HG03565 (cell line): ENCODE data around the gene WNT7B.

Experiments
- ATAC-seq: cut with Tn5 transposase; IDR thresholded peaks from one replicate; pipeline ENCODE4 v1.9.1; 2021; ENCODE audit warnings: mild to moderate bottlenecking, moderate library complexity; ENCODE audit not compliant: unreplicated experiment

WNT7B gene

DNA sequence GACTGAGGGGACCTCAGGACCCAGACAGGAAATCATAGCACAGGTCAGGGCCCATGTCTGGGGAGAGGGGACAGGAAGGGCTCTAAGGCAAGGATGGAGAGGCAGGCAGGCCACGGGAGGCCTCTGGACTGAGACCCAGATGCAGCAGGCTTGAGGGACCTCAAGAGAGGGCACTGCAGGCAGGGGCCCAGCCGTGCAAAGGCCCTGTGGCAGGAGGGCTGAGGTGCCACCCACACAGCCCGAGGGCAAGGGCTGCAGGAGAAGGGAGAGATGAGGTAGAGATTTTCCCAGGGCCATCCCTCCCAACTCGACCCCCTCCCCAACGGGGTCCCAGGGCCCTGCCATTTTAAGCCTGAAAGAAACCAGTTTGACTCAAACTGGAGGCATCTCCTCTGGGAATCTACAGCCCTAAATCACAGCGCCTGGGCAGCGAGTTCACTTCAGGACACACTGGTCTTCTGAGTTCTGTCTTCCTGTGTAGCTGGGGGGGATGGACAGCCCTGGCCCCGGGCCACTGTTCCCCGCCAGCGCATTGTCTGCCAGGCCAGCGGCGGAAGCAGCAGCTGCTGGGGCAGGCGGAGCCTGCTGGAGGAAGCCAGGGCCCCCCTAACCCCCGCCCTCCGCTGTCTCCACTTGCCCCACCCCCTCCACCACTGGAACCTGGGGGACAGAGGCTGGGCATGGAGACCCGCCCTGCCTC, 20.3 kb upstream of the WNT7B start:
- ATAC-seq: no peak

DNA sequence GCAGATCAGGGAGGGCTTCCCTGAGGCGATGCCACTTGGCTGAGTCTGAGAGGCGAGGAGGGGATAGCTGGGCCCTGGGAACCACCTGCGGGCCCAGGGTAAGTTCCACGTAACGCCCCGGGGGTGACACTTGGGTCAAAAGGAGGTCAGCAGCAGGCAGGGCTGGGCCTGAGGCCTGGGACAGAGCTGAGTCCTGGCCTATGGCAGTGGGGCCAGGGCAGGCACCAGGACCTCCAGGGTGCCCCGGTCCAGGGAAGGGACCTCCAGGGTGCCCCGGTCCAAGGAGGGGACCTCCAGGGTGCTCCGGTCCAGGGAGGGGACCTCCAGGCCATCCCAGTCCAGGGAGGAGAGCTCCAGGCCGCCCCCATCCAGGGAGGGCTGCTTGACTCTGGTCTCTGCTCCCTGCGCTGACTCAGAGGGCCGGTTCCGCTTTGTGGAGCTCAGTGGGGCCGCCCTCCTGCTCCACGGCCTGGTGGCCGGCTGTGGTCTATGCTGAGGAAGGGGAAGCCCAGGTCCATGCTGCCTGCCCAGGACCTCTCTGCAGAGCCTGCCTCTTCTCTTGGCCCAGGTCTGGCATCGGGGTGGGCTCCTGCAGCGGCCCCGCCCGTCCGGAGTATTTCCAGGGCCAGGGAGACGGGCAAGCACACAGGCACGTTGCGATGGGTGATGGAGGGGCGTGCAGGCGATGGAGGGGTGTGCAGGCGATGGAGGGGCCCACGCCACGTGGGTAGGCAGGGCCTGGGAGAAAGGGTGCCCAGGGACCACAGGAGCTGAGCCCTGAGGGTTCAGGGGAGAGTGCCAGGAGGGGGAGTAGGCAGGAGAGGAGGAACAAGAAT, 19.5 kb upstream of the WNT7B start:
- no peak for ATAC-seq

DNA sequence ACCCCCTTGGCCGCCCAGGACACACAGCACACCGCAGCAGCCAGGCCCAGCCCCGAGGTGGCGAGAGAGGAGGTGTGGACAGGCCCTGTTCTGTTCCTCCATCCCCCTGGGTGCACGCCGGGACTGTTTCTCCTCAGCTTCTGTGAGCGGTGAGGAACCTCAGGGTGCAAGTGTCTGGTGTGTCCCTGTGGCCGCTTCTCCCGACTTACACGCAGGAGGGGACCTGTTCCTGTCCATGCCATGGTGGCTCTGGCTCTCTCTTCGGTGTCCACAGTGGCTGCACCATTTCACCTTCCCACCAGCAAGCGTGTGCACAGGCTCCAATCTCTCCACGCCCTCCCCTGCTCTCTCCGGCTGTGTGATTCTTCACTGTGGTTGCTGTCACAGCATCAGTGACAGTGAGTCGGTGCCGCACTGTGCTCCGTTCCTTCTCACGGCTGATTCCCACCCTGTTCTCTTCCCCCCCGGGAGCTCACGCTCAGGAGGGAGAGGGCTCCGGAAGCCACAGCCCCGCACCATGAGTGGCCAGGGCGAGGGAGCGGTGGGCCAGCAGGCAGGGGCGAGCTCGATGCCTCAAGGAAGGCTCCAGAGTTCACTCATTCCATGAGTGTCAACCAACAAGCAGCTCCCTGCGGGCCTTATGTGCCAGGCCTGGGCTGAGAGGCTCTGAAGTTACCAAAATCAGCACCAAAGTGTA, 18.6 kb upstream of the WNT7B start:
- no peak for ATAC-seq

DNA sequence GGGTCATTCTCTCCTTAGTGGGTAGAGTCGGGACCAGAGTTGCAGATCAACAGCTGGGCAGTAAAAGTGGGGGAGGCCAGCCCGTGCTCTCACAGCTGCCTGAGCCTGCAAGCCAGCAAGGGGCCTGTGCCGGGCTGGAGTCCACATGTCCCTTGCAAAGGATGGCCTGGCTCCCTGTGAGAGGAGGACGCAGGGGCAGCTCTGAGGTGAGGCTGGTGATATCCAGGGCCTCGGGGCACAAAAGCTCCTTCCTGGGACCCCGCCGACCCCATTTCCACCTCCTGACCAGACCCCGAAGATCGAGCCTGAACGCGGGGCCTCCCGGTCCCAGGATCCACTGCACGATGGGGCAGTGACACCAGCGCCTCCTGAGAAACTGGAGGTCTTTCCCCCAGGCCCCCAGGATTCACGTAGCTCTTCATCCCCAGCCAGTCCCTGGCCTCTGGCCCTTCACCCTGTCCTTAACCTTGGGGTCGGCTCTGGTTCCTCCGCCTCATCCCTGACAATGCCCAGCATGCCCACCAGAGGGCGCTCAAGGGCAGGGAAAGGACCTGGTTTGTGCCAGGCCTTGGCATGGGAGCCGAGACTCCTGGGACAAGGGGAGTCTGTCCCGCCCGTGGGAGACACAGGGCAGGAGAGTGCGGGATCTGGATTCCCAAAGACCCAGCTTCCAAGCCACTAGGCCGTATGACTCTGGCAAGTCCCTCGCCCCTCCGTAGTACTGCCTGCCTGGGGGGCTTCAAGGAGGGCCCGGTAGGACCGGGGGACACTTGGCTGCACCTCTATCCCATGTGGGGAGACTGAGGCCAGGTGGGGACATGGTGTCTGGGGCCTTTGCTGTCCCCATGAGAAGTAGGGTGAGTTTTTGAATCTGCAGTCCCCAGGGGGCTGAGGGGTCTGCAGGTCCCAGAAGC, 17.8 kb upstream of the WNT7B start:
- ATAC-seq: no peak

DNA sequence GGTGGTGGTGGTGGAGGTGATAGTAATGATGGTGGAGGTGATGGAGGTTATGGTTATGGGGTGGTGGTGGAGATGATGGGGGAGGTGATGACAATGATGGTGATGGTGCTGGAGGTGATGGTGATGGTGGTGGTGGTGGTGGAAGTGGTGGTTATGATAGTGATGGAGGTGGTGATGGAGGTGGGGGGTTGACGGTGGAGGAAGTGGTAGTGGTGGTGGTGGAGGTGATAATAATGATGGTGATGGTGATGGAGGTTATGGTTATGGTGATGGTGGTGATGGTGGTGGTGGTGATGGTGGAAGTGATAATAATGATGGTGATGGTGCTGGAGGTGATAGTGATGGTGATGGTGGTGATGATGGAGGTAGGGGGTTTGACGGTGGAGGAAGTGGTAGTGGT, 16.9 kb upstream of the WNT7B start:
- ATAC-seq: no peak

DNA sequence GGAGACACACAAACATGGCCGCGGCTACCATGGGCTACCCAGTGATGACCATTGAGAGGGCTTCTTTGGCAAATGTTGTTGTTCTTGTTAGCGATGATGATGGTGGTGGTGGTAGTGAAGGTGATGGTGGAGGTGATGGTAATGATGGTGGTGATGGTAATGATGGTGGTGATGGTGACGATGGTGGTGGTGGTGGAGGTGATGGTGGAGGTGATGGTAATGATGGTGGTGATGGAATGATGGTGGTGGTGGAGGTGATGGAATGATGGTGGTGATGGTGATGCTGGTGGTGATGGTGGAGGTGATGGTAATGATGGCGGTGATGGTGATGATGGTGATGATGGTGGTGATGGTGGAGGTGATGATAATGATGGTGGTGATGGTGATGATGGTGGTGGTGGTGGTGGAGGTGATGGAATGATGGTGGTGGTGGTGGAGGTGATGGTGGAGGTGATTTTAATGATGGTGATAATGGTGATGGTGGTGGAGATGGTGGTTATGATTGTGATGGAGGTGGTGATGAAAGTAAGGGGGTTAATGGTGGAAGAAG, 16.3 kb upstream of the WNT7B start:
- no peak for ATAC-seq

DNA sequence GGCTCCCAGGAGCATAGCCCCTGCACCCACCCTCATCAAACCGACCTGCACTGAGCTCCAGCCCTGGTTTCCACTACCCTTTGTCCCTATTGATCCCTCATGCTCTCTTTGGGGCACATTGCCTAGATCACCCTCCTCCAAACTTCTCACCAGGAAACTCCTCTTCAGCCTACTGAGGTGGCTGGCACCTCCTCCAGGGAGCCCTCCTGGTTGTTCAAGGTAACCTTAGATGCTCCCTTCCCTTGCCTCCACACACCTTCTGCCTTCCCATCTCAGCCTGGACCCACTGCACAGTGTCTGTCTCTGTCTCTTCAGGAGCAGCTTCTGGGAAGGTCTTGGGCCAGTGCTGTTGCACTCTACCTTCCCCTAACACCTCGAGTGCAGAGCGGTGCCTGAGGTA, 15.8 kb upstream of the WNT7B start:
- no peak for ATAC-seq

DNA sequence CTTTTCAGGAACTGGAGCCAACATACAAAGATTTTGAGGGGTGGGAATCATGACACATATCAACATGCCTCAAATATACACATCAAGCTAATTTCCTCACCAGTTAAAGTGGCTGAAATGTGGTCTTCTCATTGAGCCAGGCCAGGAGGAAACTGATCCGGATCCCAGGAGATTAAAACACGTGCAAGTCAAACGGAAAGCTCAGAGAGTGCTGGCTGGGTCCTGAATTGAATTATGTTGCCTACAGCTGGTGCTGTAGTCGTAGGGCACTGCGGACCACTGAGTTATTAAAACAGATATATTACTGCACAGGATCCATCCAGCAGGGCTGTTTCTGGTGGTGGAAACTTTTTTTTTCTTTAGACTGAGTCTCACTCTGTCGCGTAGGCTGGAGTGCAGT, 14.1 kb upstream of the WNT7B start:
- ATAC-seq: no peak

DNA sequence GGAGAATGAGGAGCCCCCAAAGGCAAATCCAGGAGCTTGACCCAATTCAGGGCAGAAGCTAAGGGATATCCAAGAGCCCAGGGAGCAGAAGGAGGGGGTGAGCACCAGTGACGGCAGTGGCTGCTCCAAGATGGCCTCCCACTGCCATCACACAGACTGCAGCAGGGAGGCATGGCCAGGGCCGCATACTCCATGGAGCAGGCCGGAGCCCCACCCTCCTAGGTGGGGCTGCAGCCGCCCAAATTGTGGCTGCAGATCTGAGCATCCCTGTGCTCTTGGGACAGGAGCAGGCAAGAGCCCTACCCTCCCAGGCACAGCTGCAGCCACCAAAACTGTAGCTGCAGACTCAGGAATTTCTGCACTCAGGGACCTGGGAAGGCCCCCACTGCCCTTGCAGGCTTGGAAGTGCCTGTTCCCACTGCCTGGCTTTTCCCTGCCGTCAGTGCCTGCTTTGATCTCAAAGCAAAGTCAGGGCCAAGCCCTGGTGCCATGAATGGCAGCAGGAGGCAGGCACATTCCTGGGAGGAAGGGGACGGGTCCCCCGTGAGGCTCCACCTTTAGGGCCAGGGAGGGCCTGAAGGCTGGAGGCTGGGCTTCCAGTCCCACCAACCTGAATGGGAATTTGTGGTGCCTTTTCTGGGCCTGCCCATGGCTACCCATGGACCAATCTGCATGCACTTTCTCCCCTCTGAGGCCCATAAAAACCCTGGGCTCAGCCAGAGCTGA, 10.3 kb upstream of the WNT7B start:
- ATAC-seq: no peak

DNA sequence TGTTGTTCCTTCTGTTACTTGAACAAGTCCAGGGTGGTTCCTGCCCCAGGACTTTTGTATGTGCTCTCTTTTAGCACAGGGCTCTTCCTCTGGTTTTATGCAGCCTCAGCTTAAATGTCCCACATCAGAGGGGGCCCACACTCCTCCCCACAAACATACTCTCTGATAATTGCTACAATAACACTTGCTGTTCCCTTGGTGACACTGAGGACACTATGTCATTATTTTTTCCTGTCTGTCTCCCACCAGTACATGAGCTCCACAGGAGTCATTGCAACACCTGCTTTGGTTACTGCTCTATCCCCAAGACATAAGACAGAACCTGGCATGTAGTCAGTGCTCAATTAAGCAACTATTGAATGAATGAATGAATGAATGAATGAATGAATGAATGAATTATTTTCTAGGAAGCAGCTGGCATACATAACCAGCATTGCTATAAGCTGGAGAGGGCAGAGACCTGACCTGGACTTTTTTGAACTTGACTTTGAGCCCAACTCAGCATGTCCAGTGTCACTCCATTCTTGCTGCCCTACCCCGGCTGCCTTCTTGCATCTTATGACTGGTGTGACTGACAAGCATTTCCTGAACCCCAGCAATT, 7.5 kb upstream of the WNT7B start:
- no peak for ATAC-seq

DNA sequence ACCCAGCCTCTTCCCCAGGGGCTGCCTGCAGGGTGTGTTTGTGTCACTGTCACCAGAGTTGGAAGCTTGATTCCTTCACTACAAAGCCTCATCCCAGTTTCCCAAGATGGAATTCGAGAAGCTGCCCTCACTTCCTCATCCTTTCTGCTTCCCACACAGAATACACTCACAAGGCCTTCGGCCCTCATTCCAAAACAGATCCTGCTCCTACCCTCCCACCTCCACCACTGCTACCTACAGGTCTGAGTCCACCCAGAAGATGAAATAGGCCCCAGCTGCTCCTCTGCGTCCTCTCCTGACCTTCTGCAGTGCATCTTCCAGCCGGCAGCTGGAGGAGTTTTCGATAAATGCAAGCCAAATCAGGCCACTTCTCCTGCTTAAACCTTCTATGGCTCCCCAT, 6.8 kb upstream of the WNT7B start:
- ATAC-seq: no peak

DNA sequence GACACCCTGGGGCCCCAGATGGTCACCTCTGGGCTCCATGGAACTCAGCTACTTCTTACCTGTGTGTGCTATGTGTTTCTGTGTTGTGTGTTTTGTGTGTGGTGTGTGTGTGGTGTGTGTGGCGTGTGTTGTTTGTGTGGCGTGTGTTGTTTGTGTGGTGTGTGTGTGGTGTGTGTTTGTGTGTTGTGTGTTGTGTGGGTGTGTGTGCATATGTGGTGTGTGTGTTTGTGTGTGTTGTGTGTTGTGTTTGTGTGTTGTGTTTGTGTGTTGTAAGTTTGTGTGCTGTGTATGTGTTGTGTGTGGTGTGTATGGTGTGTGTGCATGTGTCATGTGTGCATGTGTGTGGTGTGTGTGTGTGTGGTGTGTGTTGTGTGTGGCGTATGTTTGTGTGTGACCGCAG, 3.8 kb upstream of the WNT7B start:
- ATAC-seq: no peak

DNA sequence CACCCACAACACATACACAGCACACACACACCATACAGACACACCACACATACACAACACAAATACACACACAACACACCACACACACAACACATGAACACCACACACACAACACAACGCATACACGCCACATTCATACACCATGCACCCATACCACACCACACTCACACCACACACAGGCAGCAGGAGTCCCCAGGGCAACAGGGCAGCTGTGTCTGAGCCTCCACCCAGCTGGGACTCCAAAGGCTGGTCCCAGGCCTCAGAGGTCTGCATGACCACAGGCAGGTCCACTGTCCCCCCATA, 3.3 kb upstream of the WNT7B start:
- ATAC-seq: no peak

DNA sequence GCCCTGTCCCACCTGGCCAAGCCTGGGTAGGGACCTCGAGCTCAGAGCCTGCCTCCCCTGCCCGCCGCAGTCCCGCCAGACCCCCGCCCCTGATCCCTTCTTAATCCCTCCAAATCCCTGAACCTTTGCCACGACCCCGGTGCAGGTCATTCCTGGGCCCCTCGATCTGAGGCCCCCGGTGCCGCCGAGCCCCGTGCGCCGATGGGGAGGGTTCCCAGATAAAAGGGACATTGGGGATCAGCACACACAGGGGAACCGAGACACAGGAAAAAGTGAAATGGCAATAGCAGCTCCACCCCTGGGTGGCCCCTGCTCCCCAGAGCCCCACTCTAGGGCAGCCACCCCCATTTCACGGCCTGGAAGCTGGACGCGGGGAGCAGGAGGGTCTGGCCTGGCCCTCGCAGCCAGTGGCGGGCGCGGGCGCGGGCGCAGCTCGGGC, 1.3 kb upstream of the WNT7B start:
- ATAC-seq: no peak

DNA sequence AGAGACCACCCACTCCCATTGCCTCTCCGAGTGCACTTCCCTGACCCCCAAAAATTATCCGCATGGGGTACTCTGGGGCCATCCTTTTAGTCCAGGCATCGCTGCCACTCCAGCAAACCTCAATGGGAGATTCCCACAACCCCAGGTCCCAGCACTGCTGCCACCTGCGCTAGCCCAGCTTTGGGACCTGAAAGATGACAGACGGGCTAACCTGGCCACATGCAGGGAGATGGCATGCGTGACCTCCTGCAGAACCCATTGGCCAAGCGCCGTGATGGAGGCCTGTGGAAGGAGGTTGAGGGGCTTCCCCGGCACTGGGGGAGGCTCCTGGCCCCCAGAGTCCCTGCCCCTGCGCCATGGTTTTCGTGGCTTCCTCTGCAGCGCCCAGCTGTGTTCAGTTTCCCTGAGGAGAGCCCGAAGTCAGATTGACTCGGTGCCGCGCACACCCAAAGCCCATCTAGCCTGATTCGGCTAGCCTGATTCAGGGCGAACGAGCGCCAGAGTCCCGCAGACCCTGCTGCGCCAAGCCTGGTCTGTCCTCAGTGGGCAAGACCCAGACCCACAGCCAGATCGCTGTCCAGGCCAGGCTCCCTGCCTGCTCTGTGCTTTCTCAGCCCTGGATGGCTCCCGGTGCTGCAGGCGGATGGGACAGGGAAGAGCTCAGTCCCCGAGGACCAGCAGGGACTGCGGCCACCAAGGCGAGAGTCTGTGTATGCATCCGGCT, 751 bp upstream of the WNT7B start:
- ATAC-seq: no peak

DNA sequence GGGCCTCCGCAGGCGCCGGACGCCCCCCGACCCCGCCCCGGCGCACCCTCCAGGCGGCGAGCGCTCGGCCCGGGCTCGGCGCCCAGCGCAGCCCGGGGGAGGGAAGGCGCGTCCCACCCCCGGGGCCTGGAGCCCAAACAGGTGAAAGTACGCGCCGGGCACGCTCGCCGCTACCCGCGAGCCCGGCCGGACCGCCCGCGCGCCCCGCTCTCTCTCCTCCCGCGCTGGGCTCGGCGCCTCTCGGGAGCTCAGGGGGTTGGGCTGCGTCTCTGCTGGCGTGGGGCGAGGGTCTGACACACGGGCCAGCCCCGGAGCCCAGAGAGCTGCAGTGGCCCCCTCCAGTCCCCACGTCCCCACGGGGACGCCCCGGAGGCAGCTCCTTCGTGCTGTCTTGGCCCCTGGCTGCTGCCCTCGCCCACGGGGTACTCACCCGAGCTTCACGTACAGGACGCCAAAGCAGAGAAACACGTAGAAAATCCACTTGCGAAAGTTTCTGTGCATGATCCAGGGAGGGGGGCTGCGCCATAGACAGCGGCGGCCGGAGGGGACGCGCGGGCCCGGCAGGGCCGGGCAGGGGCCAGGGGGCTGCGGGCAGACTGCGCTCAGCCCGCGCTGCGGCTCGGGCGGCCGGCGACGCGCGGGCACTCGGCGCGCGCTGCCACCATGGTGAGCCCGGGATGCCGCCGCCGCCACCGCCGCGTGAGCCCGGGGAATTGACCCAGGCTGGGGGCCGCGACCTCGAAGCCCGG, 534 bp downstream of the WNT7B start:
- ATAC-seq: no peak

DNA sequence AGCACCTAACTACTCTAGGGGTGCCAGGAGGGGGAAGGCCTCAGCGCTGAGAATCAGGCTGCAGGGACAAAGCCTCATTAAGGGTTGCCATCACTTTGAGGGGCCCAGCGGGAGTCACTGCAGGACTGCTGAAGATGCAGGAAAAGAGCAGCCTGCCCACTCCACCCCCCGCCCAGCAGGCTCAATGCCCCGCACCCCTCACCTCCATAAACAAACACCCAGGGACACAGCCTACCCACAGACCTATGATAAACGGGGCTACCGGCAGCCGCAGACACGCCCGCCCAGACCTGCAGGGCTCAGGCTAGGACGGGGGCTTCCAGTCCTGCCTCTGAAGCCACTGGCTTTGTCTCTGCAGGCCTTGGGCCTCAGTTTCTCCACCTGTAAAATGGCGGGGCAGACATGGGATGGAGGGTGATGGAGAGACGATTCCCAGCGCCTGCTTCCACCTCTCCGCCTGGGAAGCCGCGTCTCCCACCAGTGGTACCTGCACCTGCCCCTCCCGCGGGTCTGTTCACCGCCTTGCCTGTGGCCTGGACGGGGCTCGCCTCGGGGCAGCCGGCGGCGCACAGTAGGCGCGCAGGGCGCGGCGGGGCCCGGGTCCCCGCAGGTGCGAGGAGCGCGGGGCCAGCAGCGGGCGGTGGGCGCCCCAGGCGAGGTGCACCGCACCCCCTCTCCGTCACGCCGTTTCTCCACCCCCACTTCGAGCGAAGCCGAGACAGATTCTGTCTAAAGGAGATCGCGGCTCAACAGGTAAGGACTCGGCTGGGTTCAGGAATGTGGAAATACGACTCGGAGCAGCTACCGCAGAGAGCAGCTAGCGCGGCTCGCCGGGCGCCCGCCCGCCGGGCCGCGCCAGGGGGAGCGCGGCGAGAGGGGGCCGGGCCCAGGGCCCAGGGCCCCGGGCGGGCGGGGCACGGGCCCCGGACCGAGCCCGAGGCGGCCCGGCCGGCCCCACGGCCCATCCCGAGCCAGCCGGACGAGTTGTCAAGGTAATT, 1.5 kb downstream of the WNT7B start:
- no peak for ATAC-seq
